ENCODE data around the gene INHBB. TPM values are rescaled to one million over a fixed set of nuclear protein-coding genes. Genes with fewer than 3 reads are reported as not detected.

INHBB gene
- total RNA-seq, 1 experiment from 2014 or later, result 0.27 TPM

DNA sequence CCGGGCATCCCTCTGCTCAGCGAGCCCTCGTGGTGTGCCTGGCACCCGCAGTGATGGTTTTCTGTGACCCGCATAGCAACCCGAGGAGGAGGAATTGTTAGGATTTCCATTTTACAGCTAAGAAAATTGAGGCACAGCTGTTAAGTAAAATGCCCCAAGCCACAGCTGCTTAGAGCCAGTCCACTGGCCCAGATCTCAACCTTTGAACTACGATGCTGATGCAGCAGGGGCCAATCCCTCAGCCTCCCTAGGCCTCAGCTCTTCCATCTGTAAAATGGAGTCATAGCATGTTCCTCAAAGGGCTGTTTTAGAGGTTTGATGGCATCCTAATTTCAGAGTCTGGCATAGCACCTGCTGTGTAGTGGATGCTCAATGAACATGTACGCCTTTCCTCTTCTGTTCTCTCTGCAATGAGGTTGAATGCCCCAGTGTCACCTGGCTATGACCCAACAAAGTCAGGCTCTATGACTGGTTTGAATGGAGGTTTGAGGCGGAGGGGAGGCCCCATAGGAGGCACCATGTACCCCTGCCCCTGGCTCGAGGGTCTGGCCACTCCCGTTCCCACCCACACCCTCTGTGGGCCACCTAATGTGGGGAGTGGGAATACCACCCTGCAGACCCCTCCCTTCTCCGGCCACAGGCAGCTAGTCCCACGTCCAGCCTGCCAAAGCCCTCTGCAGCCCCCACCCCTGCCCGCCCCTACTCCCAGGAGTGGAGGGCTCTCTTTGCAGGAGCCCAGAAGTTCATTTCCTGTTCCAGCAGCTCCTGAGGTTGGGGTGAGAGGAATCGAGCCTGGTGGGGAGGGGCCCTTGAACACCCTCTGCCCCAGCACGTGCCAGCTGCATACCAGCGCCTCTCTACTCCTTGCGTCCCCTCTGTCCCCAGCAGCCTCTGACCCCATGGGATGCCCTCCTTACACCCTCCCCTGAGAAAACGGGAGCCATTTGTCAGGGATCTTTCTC lies 31.0 kb downstream of the INHBB start:
- Histone ChIP-seq H3K4me2 (ENCODE audit: low read length) (no peak overlapping the region), H3K36me3 (ENCODE audit: control insufficient read depth in 1 of 2, insufficient read depth in 2 of 2, low read length in 2 of 2) (no peaks in the 10 kb centered on the region), H3K4me3 (replicated peaks in 1 of 2; ENCODE audit: low read depth in 1 of 2, low read length in 2 of 2) (no peak overlapping the region), H3K9ac (ENCODE audit: low read length) (no peak overlapping the region), H3K4me1 (ENCODE audit: control insufficient read depth in 1 of 2, insufficient read depth in 2 of 2, low read length in 2 of 2) (no peaks in the 10 kb centered on the region), H3K9me2 (ENCODE audit: insufficient read depth) (no peaks in the 10 kb centered on the region), H3K9me3 (ENCODE audit: control insufficient read depth in 1 of 2, insufficient read depth in 1 of 2, low read depth in 1 of 2, low read length in 2 of 2) (no peaks in the 10 kb centered on the region), H4K20me1 (ENCODE audit: insufficient read depth) (no peaks in the 10 kb centered on the region), H3K79me2 (ENCODE audit: insufficient read depth, low read length) (no peaks in the 10 kb centered on the region), H2AFZ (ENCODE audit: low read depth, low read length, poor library complexity, severe bottlenecking) (no peak overlapping the region), H3K27ac (ENCODE audit: low read depth, low read length) (no peak overlapping the region), H3K27me3 (ENCODE audit: insufficient read depth, low read length) (no peaks in the 10 kb centered on the region; the same call in 1 of the 2 replicates)
- intact Hi-C loops (cut with micrococcal nuclease), result no loop called here
- no peak for ATAC-seq
- no peak for DNase-seq (ENCODE audit: low read depth, low spot score)
- BruUV-seq (replicated peaks), result no TSS peak
- ChIA-PET POLR2A (no interaction called here), RAD21 (ENCODE audit: low non-redundant PET in 1 of 2, low total read pairs in 2 of 2, uncharacterized antibody in 2 of 2, unreplicated experiment in 2 of 2) (no interaction called here), CTCF (no interaction called here)
- TF ChIP-seq ZNF274 (IDR thresholded peaks at IDR 0.05; ENCODE audit: low read depth, low read length) (no peak), ELF1 (IDR thresholded peaks at IDR 0.05; ENCODE audit: borderline replicate concordance, low read depth) (no peak), POLR2A (IDR thresholded peaks at IDR 0.05; ENCODE audit: borderline replicate concordance, extremely low read depth, insufficient read depth, insufficient read length) (no peak), CBX3 (IDR thresholded peaks at IDR 0.05; ENCODE audit: low read depth) (no peak), EGR1 (IDR thresholded peaks at IDR 0.05; ENCODE audit: low read depth) (no peak), ZFX (IDR thresholded peaks at IDR 0.05) (no peak), SIN3A (IDR thresholded peaks at IDR 0.05; ENCODE audit: low read depth) (no peak), RAD21 (IDR thresholded peaks at IDR 0.05; ENCODE audit: low read depth) (no peak), SP1 (IDR thresholded peaks at IDR 0.05; ENCODE audit: low read depth) (no peak), EZH2phosphoT487 (IDR thresholded peaks at IDR 0.05; ENCODE audit: borderline replicate concordance) (no peak), YY1 (IDR thresholded peaks at IDR 0.05; ENCODE audit: extremely low read depth, insufficient replicate concordance, low read depth, low read length) (no peak), FOSL1 (IDR thresholded peaks at IDR 0.05; ENCODE audit: low read depth) (no peak), POLR2AphosphoS5 (IDR thresholded peaks at IDR 0.05; ENCODE audit: low read depth, low read length) (no peak)
- TF ChIP-seq, protein P1, sequence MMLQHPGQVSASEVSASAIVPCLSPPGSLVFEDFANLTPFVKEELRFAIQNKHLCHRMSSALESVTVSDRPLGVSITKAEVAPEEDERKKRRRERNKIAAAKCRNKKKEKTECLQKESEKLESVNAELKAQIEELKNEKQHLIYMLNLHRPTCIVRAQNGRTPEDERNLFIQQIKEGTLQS (IDR thresholded peaks at IDR 0.05), result no peak
- TF ChIP-seq, protein P2, sequence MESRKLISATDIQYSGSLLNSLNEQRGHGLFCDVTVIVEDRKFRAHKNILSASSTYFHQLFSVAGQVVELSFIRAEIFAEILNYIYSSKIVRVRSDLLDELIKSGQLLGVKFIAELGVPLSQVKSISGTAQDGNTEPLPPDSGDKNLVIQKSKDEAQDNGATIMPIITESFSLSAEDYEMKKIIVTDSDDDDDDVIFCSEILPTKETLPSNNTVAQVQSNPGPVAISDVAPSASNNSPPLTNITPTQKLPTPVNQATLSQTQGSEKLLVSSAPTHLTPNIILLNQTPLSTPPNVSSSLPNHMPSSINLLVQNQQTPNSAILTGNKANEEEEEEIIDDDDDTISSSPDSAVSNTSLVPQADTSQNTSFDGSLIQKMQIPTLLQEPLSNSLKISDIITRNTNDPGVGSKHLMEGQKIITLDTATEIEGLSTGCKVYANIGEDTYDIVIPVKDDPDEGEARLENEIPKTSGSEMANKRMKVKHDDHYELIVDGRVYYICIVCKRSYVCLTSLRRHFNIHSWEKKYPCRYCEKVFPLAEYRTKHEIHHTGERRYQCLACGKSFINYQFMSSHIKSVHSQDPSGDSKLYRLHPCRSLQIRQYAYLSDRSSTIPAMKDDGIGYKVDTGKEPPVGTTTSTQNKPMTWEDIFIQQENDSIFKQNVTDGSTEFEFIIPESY (IDR thresholded peaks at IDR 0.05; ENCODE audit: extremely low read depth, insufficient replicate concordance, low read length), result no peak
- TF ChIP-seq, protein P3, sequence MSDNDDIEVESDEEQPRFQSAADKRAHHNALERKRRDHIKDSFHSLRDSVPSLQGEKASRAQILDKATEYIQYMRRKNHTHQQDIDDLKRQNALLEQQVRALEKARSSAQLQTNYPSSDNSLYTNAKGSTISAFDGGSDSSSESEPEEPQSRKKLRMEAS (IDR thresholded peaks at IDR 0.05), result no peak
- TF ChIP-seq, protein P4, sequence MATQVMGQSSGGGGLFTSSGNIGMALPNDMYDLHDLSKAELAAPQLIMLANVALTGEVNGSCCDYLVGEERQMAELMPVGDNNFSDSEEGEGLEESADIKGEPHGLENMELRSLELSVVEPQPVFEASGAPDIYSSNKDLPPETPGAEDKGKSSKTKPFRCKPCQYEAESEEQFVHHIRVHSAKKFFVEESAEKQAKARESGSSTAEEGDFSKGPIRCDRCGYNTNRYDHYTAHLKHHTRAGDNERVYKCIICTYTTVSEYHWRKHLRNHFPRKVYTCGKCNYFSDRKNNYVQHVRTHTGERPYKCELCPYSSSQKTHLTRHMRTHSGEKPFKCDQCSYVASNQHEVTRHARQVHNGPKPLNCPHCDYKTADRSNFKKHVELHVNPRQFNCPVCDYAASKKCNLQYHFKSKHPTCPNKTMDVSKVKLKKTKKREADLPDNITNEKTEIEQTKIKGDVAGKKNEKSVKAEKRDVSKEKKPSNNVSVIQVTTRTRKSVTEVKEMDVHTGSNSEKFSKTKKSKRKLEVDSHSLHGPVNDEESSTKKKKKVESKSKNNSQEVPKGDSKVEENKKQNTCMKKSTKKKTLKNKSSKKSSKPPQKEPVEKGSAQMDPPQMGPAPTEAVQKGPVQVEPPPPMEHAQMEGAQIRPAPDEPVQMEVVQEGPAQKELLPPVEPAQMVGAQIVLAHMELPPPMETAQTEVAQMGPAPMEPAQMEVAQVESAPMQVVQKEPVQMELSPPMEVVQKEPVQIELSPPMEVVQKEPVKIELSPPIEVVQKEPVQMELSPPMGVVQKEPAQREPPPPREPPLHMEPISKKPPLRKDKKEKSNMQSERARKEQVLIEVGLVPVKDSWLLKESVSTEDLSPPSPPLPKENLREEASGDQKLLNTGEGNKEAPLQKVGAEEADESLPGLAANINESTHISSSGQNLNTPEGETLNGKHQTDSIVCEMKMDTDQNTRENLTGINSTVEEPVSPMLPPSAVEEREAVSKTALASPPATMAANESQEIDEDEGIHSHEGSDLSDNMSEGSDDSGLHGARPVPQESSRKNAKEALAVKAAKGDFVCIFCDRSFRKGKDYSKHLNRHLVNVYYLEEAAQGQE (IDR thresholded peaks at IDR 0.05; ENCODE audit: low read depth), result no peak

Measured in HCT116 (cell line).